HG03280 (cell line): ENCODE data around the gene DIP2C.
A peak's percentile ranks its signal among the peaks of the same experiment; 100 is the strongest.
"Not testable (repeated sequence)": the region's sequence is repeated elsewhere in the genome, so short reads cannot be mapped to it uniquely, and the experiment has no call there.

ENCODE experiments used
- ATAC-seq: cut with Tn5 transposase; IDR thresholded peaks from one replicate; pipeline ENCODE4 v1.9.1; 2021; ENCODE audit warnings: mild to moderate bottlenecking, moderate library complexity; ENCODE audit not compliant: unreplicated experiment

DIP2C gene

DNA sequence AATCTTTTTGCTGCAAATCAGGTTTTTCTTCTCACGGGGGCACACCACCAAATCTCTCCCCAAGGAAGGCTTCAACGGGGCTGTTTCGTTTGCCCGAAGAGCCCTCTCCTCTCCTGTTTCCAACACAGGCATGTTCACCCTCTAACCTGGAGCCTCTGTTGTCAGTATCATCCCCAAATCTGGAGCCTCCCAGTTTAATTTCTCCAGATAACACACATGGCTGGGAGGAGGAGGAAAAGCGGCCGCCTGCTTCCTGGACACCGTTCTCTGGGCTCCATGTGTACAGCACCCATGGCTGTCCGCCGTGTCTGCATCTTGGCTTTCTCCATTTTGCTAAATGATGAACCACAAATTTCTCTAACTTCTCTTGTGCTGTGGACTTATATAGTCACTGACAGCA is 214.5 kb downstream of the DIP2C start:
- ATAC-seq, result no peak

DNA sequence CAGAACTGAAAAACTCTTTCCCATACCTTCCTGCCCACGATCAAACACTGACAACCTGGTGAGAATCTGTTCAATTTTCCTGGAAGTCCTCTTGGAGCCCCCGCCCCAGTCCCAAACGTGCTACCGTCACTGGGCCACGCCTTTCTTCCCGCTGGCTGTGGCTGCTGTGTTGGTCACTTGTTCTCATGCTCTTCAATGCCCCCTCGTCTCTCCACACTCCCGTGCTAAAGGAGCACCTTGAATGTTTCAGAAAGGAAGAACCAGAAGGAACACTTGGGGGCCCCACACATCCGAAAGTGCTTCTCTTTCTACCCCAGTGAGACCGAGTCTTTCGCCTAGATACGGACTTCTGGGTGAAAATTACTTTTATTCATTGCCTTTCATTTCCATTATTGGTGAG is 215.1 kb downstream of the DIP2C start:
- no peak for ATAC-seq

DNA sequence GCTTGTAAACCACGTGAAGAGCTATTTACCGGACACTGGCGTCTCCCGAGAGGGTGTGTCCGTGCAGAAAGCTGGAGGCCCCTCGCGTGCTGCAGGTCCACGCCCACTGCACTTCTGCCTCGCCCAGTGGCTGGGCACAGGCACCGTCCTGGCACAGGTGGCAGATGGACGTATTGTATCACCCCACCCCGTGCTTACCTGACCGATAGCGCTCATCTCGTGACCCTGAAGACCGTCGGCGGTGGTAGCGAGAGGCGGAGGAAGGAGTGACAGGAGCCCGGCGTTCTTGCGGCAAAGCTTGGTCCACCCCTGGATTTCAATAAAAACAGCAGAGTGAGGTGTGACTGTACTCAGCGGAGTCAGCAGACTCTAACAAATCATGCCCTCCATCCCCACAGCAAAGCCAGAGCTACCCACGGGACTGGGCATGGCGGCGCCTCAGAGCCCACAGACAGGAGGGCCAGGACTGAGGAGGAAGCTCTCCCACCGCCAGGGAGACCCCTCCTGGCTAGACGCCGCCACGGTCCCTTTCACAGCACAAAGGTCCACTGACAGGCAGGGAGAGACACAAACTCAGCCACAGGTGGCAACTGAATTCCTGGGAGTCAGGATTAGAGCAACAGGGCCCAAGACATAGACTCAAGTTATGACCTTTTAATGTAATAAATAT is 217.1 kb downstream of the DIP2C start:
- no peak for ATAC-seq

DNA sequence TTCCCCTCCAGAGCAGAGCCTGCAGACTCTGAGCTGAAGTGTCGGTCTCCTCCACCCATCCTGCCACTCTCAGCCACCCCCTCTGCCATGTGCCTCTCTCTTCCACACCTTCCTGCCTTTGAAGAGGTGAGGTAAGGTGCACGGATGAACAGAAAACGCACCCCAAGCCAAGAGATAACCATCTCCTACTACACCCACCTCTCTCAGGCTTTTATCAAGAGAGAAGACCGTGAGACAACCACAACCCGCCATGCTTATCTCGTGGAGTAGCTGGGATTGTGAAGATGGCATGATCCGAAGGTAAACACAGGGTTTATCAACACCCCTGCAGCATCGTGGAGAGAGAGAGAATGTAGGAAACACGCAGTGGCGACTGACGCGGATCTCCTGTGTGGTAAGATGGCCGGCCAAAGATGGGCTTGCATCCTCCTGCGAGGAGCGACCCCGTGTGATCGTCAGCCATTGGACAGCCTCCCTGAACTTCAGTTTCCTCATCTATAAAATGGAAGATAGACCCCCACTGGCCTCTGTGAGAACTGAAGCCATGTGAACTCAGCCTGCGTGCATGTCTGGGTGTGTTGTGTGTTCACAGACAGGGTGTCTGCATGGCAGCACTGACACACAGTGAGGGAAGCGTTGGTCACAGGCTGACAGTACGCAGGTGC is 219.0 kb downstream of the DIP2C start:
- no peak for ATAC-seq

DNA sequence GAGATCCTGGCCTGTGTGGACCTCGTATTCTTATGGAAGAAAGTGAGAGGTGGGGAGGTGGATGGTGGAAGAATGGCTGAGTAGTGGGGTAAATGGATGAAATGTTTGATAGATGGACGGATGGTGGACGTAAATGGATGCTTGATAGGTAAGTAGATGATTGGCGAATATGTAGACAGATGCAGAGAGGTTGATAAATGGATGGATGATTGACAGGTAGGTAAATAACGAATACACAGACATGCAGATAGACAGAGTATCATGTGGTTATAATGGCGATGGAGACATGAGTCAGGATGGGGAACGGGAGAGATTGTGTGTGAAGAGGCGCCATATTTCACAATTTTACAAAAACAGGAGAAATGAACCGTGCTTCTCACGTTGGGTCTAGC is 219.5 kb downstream of the DIP2C start:
- ATAC-seq, result no peak

DNA sequence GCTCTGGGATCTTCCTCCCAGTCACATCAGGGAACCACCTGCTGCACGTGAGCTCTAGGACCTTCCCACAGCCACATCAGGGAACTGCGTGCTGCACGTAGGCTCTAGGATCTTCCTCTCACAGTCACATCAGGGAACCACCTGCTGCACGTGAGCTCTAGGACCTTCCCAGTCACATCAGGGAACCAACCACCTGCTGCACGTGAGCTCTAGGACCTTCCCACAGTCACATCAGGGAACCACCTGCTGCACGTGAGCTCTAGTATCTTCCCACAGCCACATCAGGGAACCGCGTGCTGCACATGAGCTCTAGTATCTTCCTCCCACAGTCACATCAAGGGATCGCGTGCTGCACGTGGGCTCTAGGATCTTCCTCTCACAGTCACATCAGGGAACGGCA is 229.7 kb downstream of the DIP2C start:
- no peak for ATAC-seq

DNA sequence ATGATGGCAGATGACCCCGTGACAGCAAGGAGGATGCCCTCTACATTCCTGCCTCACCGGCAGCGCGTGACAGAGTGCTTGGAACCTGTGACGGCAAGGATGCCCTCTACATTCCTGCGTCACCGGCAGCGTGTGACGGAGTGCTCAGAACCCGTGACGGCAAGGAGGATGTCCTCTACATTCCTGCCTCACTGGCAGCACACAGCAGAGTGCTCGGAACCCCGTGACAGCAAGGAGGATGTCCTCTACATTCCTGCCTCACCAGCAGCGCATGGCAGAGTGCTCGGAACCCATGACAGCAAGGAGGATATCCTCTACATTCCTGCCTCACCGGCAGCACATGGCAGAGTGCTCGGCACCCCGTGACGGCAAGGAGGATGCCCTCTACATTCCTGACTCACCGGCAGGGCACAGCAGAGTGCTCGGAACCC is 231.0 kb downstream of the DIP2C start:
- ATAC-seq, result no peak

DNA sequence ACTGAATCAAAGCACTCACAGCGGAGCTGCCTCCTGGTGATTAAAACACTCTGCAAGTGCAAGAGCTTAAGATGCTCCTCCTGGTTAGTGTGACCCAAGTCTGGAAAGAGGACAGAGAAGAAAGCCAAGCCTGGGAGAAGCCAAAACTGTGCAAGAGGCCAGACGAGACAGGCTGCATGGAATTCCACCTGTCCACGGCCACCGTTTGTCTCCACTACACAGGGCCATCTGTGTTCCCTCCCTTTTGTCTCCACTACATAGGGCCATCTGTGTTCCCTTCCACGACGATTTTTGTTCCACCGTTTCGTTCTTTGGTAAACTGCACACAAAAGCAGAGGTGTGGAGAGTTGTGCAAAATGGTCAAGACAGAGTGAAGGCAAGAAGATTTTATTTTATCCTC is 233.0 kb downstream of the DIP2C start:
- no peak for ATAC-seq

DNA sequence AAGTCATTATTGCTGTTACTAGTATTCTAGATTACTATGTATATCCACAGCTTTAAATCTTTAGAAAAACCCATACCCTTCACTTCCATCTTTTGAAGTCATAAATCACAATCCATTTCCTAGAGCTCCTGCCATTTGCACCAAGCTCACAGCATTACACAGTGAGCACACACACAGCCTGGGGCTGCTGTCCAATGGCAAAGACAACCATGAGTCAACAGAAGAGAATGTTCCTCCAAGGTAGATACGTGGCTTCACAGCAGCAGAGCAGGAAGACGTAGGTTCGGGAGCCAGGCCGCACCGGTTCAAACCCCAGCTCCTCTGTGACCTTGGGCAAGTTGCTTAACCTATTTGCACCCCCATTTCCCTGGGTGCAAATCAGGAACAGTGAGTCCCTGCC is 234.6 kb downstream of the DIP2C start:
- ATAC-seq, result no peak

DNA sequence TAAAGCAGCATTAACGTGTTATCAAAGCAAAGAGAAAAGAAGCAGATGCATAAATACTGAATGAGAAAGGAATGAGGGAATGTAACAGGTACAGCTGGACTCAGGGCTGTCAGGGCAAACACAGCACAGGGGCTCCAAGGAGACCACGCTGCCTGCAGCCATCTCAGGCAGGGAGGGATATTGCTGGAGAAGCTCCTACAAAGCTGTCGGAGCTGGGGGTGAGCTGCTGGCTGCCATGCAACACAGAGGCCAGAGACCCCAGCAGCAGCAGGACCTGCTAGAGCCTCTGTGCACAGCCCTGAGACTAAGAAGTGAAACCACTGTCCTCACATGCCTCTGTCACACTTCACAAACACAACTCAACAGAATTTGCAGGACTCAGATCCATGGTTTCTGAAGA is 235.8 kb downstream of the DIP2C start:
- ATAC-seq, result no peak

DNA sequence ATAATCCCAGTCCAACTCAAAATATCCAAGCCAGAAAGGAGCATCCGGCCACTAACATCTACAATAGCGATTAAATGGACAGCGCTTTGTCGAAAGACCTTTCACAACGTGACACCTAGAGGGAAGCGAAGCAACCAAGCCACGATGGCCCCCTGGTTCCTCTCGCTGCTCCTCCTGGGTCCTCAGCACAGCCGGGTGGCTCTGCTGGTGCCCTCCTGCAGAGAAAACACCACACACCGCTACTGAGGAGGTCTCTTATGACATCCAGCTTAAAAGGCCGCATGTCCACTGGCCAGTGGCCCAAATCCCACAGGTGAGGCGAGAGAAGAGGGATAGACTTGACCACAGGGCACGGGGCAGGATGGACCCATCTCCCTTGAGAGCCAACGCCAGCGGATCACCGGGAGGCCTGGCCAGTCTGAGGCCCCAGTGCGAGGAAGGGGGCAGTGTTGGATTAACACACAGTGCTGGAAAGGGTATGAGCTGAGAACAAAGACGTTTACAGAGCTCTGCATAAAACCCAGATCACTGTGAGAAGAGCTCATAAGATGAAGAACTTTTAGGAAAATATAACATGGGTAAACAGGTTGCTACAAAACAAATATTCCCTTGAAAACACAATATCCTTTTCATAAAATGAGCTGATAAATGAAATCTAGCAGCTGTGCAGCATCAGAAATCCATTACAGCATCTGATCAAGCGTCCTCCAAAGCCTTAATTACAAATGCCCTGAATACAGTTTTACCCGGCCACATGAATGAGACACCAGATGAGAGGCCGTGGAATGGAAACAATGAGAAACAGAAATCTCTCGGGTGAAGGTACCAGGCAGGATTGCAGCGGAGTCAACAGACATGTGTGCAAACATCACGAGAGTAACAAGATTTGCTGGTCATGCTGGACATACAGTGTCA is 236.7 kb downstream of the DIP2C start:
- no peak for ATAC-seq

DNA sequence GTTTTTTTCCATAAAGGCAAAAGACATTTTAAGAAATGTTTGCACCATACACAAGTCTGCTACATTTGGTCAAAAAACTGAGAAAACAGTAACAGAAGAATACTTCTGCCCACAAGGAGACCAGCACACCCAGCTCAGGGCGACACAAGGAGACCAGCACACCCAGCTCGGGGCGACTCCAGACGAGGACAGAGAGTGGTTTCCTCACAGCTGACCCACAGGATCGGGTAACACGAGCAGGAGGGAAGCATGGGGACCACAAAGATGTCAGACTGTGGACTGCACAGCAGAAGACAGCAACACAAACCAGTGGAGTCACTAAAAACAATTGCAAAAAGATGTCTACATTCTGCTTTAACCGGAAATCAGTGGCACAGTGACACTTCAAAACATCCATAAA is 237.6 kb downstream of the DIP2C start:
- ATAC-seq, result no peak

DNA sequence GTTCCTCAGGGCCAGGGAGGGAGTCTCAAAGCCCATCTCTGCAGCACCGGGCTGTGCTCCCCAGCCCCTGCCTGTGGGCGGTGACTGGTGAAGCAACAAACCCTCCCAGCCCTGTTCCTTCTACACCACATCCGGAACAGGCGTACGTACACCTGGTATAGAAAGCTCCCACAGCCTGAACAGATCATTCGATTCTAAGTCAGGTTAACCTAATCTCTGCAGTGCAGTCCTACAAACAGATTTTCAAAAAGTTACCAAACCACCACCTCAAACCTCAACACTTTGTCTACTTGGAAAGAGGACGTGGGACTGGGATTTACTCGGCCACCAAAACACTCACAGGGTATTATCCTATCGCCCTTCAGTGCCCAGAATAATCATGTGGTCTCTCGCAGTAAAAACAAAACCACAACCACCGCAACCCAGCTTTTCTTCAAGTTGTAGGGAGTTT is 238.4 kb downstream of the DIP2C start:
- peak; percentile 98 for ATAC-seq

DNA sequence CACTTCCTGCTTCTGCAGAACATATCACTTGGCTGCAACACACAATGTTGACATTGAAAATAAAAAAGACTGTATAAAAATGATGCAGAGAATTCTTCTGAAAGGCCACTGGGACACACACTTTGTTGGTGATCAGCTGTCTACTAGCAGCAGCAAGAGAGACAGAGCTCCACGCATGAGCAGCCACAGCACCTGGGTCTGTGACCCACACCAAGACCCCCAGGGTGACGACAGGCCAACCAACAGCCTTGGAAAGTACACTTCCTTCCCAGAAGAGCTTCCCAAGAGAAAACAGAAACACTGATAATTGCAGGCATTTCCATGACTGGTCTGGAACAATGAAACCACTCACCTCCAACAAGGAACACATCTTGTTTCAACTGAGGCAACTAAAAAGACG is 239.0 kb downstream of the DIP2C start:
- ATAC-seq, result no peak

DNA sequence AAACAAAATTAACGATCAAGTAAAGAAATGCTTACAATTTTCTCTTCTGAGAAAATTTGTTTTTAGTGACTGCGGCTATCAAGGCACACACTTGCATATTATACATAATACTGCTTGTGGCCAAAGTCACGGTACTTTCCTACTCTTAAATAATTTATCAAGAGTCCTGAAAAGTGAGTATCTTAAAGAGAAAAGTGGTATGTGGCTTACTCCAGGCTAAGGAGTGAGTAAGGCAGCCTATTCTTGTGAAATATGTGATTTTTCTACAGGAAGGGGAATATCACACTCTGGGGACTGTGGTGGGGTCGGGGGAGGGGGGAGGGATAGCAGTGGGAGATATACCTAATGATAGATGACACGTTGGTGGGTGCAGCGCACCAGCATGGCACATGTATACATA is 240.1 kb downstream of the DIP2C start:
- ATAC-seq, result not testable (repeated sequence)

DNA sequence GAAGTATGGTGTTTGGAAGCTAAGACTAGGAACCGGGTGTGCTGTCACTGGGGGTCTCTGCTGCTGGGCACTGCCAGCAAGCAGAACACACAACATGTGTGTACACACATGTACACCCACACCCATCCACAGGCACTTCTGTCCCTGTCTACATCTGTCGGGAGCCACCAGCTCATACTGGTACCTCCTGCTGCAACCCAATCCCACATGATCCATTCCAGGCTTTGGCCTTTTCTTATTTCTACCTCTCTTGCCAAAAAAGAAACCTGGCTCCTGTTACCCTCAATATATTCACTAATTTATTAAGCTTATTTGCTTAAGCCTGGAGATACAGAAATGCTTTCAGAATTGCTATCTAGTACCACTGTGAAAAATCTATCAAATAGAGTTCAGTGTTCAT is 246.0 kb downstream of the DIP2C start:
- ATAC-seq, result no peak

DNA sequence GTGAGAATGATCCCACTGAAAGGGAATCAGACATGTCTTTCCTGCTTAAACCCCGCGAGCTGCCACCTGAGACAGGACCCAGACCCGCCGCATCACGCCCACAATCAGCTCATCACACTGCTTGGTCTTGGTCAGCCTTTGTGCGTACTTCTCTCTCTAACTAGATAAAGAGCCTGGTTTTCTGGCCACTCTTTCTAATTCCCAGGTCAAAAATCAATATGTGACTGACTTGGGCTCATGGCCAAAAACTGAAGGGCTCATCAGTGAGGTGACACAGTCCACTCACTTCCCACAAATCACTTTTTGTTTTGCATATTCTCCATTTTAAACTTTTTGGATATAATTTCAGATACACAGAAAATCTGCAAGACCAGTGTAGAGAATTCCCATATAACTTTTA is 247.3 kb downstream of the DIP2C start:
- ATAC-seq, result no peak

DNA sequence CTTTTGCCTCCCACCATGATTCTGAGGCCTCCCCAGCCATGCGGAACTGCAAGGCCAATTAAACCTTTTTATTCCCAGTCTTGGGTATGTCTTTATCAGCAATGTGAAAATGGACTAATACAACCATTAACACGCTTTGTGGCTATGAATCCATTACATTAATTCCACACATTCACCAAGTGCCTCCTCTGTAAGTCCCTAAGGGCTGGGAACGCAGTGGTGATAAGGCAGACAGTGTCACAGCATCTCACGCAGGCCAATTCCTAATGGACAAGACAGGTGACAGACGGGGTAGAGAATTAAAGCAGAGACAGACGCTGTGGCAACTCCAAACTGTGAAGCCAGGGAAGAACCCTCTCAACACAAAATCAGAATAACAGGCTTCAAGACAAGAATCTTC is 247.8 kb downstream of the DIP2C start:
- no peak for ATAC-seq

DNA sequence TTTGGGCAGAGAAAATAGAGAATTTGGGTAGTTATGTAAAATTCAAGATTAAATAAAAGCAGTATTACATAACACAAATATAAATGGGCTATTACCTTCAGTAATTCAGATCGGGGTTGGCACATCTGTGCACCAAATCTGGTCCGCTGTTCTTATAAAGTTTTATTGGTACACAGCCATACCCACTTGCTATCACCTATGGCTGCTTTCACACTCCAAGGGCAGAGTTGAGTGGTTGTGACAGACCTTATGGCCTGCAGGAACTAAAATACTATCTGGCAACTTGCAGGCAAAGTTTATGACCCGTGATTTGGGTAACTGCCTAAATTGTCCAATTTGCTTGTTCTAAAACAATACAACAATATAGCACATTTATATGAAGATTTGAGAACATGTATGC is 249.3 kb downstream of the DIP2C start:
- ATAC-seq, result no peak

DNA sequence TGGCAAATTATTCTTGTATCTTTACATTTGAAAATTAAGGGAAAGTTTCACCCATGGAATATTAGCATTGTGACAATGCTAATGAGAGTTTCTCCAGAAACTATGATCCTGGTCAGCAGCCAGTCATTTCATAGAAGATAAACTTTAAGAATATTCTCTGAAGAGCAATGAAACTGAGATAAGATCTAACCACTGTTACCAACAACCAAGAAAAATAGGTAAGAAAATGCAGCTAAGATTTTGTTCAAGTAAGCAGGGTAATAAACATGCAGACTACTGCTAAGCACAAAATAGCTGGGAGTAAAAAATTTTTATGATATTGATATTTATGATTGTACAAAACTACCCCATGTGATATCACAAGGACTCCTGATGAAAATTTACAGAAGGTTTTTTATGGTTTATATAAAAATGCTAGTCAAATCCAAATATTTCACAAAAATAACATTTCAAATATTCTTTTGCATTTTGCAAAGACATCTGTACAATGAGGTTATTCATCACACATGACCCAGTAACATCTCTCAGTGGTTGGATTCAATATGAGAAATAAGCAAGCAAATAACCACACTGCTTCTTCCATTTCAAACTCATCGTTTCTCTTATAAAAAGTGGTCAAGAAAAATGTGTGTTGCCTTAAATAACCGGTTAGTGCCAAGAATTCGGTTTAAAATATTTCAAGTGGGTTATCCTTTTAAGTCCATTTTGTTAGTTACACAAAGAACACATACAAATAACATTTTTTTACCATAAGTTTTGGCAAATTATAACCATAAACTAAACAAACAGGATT is 251.6 kb downstream of the DIP2C start:
- no peak for ATAC-seq
